ENCODE results near the gene EPS8. TPM values are rescaled to one million over a fixed set of nuclear protein-coding genes. Genes with fewer than 3 reads are reported as not detected.
A peak's percentile ranks its signal among the peaks of the same experiment; 100 is the strongest.

EPS8 gene
- total RNA-seq, 1 donor = 192 TPM

GRCh38 chr12:15815730-15816129, 26.5 kb upstream of the EPS8 start:
- no peak overlapping the region for H3K4me3 ChIP-seq (ENCODE audit: low read depth, low read length)
- no peak for TF ChIP-seq CTCF (IDR thresholded peaks at IDR 0.05; ENCODE audit: insufficient read depth, low read length)
- no peak for DNase-seq (ENCODE audit: low read depth)

DNA sequence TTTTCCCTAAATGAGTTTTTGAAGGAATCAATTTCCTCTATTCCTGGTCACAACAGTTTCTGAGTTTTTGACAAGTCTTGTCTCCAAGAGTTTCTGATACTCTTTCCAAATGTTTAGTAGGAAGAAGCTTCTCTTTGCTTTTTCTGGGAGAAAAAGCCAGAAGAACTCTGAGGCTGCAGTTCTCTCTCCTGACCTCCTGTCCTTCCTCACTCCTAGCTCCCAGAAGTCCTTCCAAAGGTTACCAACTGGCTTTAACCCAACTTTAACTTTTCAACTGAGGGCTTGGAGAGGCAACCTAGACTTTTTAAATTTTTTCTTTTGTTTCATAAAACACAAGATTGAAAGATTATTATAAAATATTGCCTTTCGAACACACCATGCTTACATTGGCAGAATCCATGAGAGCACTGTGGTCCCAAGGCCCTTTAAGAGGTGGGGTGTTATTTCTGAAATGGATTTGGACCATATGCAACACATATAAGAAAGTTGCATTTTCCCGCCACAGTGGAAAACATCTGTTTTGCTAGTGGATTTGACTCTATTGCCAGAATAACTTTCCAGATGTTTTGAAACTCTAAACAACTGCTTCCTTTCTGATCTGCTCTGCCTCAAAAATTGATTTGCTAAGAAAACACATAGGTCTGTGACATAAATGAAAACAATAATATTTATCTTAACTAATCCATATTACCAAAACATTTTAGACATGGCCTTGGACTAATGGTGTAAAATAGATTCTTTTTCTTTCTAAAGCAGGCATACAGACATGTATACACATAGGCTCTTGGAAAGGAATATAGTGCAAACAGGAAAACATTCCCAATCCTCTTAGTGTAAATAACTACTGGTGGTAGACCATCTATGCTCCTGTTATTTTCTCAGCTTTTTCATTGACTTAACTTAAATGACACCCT, 22.3 kb upstream of the EPS8 start:
- no peak overlapping the region for H3K4me3 ChIP-seq (ENCODE audit: low read depth, low read length)
- TF ChIP-seq CTCF (IDR thresholded peaks at IDR 0.05; ENCODE audit: insufficient read depth, low read length) = no peak
- no peak for DNase-seq (ENCODE audit: low read depth)

DNA sequence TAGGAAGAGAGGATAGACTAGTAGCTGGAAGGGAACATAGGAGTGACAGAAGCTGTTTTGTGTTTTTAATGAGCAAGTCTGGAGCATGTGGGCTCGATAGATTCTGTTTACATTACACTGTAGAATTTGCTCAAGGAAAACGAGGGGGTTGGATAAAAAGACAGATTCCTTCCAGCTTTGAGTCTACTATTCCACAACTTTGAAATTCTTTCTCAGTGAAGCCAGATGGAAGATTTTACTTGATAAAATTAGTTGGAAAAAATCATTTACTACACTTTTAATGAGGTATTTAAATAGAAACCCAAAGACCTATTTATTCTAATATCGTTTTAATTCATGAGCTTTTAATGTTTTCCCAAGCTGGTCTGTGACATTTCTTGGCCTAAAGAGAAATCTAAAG, 19.5 kb upstream of the EPS8 start:
- DNase-seq (ENCODE audit: low read depth) = peak; percentile 22
- no peak for TF ChIP-seq CTCF (IDR thresholded peaks at IDR 0.05; ENCODE audit: insufficient read depth, low read length)
- no peak overlapping the region for H3K4me3 ChIP-seq (ENCODE audit: low read depth, low read length)

DNA sequence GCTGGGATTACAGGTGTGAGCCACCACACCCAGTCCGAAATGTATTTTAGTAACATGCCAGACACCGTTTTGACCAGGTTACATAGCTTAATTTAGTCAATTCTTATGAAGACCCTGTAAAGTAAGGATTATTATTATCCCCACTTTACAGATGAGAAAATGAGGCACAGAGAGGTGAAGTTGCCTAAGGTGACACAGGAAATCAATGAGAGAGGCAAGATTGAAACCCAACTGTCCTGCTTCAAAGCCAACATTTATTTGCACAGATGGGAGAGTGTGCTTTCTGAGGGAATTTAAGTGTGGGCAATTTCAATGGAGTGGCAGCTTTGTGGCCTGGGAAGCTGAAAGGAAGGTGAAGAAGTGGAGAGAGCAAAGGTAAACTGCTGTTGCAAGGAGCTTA, 19.1 kb upstream of the EPS8 start:
- no peak for DNase-seq (ENCODE audit: low read depth)
- TF ChIP-seq CTCF (IDR thresholded peaks at IDR 0.05; ENCODE audit: insufficient read depth, low read length) = no peak
- no peak overlapping the region for H3K4me3 ChIP-seq (ENCODE audit: low read depth, low read length)

- TF ChIP-seq CTCF (IDR thresholded peaks at IDR 0.05; ENCODE audit: insufficient read depth, low read length) = no peak
- H3K4me3 ChIP-seq (ENCODE audit: low read depth, low read length) = no peak overlapping the region
- DNase-seq (ENCODE audit: low read depth) = no peak
These were observed 17.6 kb upstream of the EPS8 start for GRCh38 chr12:15806826-15807225.

GRCh38 chr12:15801770-15802744, 12.9 kb upstream of the EPS8 start:
- no peak overlapping the region for H3K4me3 ChIP-seq (ENCODE audit: low read depth, low read length)
- TF ChIP-seq CTCF (IDR thresholded peaks at IDR 0.05; ENCODE audit: insufficient read depth, low read length) = no peak
- no peak for DNase-seq (ENCODE audit: low read depth)
